Liver (tissue), 3 donors: ENCODE measurements around the gene COQ8A.

Experiments used
- GABPA ChIP-seq, 2 donors: IDR thresholded peaks in 1 of 2; conservative IDR thresholded peaks in 1 of 2; 2 replicates each; pipeline ENCODE4 v1.6.1; 2016; ENCODE audit warnings: antibody characterized with exemption in 2 of 2, mild to moderate bottlenecking in 1 of 2, moderate library complexity in 1 of 2
- JUND ChIP-seq, 2 donors: IDR thresholded peaks; 2 replicates each; pipeline ENCODE4 v1.6.1; 2016; ENCODE audit warnings: antibody characterized with exemption in 2 of 2
- NR2F2 ChIP-seq: IDR thresholded peaks from 2 replicates; pipeline ENCODE4 v1.6.1; 2016; ENCODE audit warnings: antibody characterized with exemption
- RAD21 ChIP-seq, 2 donors: IDR thresholded peaks; 2 replicates each; pipeline ENCODE4 v1.6.1; 2016; ENCODE audit warnings: antibody characterized with exemption in 2 of 2, mild to moderate bottlenecking in 2 of 2
- RXRA ChIP-seq, 2 donors: IDR thresholded peaks; 2 replicates each; pipeline ENCODE4 v1.6.1; 2017 to 2018; ENCODE audit warnings: antibody characterized with exemption in 2 of 2, mild to moderate bottlenecking in 1 of 2
- TAF1 ChIP-seq: conservative IDR thresholded peaks from 2 replicates; pipeline ENCODE4 v1.6.1; 2016; ENCODE audit warnings: antibody characterized with exemption, mild to moderate bottlenecking
- YY1 ChIP-seq: IDR thresholded peaks from 2 replicates; pipeline ENCODE4 v1.6.1; 2016; ENCODE audit warnings: antibody characterized with exemption, mild to moderate bottlenecking
- TF ChIP-seq, protein P1 (sequence below): fragments of 150-350 bp; IDR thresholded peaks from 2 replicates; pipeline ENCODE4 v1.5.1; 2017; ENCODE audit warnings: improper control_type of control experiment, low read depth, low read length; ENCODE audit not compliant: missing input control
- TF ChIP-seq, protein P2 (sequence below): IDR thresholded peaks from 2 replicates; pipeline ENCODE4 v1.6.1; 2016; ENCODE audit warnings: antibody characterized with exemption
- TF ChIP-seq, protein P3 (sequence below): IDR thresholded peaks from 2 replicates; pipeline ENCODE4 v1.6.1; 2016; ENCODE audit warnings: antibody characterized with exemption, mild to moderate bottlenecking
- TF ChIP-seq, protein P4 (sequence below): IDR thresholded peaks from 2 replicates; pipeline ENCODE4 v1.6.1; 2016; ENCODE audit warnings: antibody characterized with exemption
- TF ChIP-seq, protein P5 (sequence below): IDR thresholded peaks from 2 replicates; pipeline ENCODE4 v1.6.1; 2016; ENCODE audit warnings: antibody characterized with exemption
- donor health status: healthy.
- donor health status: healthy.

DNA sequence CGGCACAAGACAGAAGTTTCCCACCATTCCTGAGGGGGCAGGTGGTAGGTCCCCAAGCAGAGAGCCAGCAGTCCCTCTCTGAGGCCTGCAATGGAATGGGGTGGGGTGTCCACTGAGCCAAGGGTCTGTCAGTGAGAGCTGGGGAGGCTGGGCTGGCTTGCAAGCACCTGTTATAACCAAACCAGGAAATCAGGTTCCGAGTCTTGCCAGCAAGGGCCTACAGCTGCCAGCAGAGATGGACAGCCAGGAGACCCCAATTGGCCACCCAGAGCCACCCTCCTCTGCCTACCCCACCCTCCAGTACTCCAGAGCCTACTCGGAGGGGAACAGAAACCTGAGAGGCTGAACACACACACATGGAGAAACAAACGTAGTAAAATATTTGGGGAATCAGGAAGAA is 37.5 kb upstream of the COQ8A start:
- TF ChIP-seq, protein P1, sequence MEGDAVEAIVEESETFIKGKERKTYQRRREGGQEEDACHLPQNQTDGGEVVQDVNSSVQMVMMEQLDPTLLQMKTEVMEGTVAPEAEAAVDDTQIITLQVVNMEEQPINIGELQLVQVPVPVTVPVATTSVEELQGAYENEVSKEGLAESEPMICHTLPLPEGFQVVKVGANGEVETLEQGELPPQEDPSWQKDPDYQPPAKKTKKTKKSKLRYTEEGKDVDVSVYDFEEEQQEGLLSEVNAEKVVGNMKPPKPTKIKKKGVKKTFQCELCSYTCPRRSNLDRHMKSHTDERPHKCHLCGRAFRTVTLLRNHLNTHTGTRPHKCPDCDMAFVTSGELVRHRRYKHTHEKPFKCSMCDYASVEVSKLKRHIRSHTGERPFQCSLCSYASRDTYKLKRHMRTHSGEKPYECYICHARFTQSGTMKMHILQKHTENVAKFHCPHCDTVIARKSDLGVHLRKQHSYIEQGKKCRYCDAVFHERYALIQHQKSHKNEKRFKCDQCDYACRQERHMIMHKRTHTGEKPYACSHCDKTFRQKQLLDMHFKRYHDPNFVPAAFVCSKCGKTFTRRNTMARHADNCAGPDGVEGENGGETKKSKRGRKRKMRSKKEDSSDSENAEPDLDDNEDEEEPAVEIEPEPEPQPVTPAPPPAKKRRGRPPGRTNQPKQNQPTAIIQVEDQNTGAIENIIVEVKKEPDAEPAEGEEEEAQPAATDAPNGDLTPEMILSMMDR = no peak
- TF ChIP-seq, protein P2, sequence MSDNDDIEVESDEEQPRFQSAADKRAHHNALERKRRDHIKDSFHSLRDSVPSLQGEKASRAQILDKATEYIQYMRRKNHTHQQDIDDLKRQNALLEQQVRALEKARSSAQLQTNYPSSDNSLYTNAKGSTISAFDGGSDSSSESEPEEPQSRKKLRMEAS = no peak
- TF ChIP-seq, protein P3, sequence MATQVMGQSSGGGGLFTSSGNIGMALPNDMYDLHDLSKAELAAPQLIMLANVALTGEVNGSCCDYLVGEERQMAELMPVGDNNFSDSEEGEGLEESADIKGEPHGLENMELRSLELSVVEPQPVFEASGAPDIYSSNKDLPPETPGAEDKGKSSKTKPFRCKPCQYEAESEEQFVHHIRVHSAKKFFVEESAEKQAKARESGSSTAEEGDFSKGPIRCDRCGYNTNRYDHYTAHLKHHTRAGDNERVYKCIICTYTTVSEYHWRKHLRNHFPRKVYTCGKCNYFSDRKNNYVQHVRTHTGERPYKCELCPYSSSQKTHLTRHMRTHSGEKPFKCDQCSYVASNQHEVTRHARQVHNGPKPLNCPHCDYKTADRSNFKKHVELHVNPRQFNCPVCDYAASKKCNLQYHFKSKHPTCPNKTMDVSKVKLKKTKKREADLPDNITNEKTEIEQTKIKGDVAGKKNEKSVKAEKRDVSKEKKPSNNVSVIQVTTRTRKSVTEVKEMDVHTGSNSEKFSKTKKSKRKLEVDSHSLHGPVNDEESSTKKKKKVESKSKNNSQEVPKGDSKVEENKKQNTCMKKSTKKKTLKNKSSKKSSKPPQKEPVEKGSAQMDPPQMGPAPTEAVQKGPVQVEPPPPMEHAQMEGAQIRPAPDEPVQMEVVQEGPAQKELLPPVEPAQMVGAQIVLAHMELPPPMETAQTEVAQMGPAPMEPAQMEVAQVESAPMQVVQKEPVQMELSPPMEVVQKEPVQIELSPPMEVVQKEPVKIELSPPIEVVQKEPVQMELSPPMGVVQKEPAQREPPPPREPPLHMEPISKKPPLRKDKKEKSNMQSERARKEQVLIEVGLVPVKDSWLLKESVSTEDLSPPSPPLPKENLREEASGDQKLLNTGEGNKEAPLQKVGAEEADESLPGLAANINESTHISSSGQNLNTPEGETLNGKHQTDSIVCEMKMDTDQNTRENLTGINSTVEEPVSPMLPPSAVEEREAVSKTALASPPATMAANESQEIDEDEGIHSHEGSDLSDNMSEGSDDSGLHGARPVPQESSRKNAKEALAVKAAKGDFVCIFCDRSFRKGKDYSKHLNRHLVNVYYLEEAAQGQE = no peak
- no peak for TF ChIP-seq JUND (IDR thresholded peaks at IDR 0.05)
- TF ChIP-seq NR2F2 = no peak
- TF ChIP-seq YY1 = no peak
- no peak for TF ChIP-seq RAD21 (IDR thresholded peaks at IDR 0.05)
- no peak for TF ChIP-seq TAF1
- TF ChIP-seq, protein P4, sequence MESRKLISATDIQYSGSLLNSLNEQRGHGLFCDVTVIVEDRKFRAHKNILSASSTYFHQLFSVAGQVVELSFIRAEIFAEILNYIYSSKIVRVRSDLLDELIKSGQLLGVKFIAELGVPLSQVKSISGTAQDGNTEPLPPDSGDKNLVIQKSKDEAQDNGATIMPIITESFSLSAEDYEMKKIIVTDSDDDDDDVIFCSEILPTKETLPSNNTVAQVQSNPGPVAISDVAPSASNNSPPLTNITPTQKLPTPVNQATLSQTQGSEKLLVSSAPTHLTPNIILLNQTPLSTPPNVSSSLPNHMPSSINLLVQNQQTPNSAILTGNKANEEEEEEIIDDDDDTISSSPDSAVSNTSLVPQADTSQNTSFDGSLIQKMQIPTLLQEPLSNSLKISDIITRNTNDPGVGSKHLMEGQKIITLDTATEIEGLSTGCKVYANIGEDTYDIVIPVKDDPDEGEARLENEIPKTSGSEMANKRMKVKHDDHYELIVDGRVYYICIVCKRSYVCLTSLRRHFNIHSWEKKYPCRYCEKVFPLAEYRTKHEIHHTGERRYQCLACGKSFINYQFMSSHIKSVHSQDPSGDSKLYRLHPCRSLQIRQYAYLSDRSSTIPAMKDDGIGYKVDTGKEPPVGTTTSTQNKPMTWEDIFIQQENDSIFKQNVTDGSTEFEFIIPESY = no peak
- no peak for TF ChIP-seq RXRA (IDR thresholded peaks at IDR 0.05)
- TF ChIP-seq GABPA (IDR thresholded peaks at IDR 0.05 in 1 of 2, conservative IDR thresholded peaks at IDR 0.05 in 1 of 2) = no peak
- TF ChIP-seq, protein P5, sequence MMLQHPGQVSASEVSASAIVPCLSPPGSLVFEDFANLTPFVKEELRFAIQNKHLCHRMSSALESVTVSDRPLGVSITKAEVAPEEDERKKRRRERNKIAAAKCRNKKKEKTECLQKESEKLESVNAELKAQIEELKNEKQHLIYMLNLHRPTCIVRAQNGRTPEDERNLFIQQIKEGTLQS = no peak
